ENCODE measurements around the gene ITGA3.

GRCh38 chr17:50114401-50114800 lies 58.5 kb downstream of the ITGA3 start:
- TF ChIP-seq CTCF (IDR thresholded peaks at IDR 0.05; ENCODE audit: borderline replicate concordance, extremely low read depth, low read length, poor library complexity, severe bottlenecking) = no peak
- TF ChIP-seq EZH2 (IDR thresholded peaks at IDR 0.05; ENCODE audit: borderline replicate concordance, low read depth, low read length, severe bottlenecking) = no peak

Measured in DND-41 (cell line).